ENCODE data around the gene MYH15.

MYH15 gene

DNA sequence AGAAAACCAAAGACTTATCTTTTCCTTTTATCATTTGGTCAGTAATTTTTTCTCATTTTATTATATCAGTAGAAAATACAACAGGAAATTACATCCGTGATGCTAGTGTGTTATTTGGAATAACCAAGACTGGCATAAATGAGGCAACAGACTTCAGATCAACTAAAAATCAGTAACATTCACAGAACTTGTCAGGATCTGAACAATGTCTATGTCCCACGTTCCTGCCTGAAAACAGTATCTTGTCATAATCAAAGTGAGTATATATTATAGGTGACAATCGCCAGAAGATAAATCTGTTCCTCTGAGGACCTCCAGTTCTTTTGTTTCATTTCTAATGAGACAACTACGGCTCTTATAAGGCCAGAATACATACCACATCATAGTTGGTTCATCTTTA, 41.8 kb downstream of the MYH15 start:
- no peak for DNase-seq

DNA sequence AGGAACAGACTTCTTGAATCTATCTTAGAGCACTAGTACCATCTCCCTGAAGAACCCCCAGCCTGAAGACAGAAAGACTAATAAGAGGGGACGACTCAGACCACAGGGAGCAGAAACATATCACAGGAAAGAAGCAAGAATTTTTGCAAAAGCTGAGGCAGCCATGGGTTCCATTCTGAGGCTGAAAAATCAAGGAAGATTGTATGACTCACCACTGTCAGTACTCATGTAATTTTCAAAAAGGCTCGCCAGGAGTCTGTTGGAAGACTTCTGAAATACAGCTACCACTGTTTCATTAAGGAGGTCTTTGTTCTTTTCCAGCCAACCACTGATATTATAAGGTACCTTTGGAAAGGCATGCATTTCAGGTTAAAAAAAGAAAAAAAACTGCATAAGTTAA, 47.5 kb downstream of the MYH15 start:
- DNase-seq = no peak

DNA sequence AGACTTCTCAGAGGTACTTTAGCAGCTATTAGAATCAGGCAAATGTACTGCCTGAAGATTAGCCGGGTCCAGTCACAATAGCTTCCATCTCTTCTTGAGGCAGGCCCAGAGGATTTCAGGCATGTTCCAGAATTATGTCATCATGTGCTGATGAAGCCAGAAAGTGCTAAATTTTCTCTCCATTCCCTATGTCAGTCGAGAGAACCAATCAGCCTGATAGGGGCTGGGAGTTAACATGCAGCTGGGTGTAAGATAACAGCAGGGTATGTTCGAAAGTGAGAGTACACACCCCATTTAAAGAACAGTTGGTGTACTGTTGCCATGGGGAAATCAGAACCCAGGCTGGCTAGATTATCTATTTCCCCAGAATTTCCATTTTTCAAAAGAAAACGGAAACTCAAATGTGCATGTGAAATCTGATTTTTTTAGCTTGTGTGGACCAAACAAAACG, 48.7 kb downstream of the MYH15 start:
- no peak for DNase-seq

DNA sequence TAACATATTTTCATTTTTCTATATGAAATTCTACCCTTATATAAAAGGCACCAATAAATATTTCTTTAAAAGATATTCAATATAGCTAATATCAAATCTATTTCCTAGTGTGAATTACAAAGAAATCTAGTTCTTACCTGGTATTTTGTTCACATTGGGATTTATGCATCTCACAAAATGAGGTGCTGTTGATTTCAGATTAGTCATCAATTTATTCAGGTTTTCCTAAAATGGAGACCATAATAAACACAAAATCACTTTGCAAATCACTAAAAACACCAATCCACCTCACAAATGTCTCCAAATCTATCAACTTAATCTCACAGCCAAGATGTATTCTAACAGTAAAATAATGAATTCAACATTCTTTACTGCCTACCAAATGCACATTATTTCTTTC, 51.2 kb downstream of the MYH15 start:
- DNase-seq = no peak

DNA sequence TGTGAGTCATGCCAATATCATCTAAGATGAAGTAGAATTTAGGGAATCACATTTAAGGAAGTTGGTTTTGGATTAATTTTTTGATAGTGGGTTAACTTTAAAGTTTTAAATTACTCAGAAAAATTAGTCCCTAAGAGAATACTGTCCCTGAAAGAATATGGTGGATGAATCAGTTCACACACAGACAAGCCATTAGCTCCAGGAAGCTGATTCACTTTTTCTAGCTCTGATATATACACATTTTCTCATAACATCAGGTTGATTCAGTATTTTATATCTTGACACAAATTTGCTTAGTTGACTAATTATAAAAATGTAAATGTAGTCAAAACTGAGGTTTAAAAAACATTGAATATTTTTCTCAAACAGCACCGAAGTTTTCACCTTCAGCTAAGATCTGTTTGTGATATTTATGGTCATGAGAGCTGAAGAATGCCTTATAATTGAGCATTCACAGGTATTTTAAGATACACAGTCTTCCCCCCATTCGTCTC, 55.1 kb downstream of the MYH15 start:
- no peak for DNase-seq

DNA sequence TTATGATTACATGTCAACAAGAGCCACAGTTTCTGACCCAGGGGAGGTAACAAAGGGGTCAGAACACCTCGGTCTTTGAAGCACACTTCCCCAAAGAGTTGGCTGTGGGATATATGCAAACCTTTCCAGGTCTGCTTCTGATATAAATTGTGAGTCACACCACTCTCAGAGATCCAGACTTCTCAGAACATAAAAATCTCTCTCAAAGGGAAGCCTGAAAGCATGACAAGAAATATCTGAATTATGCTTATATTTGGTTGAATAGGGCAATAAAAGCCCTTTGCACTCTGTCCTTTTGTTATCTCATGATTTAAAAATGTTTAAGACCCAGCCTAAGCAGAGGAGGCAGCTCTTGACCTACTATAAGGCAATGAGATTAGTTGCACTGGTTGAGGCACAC, 56.8 kb downstream of the MYH15 start:
- no peak for DNase-seq

DNA sequence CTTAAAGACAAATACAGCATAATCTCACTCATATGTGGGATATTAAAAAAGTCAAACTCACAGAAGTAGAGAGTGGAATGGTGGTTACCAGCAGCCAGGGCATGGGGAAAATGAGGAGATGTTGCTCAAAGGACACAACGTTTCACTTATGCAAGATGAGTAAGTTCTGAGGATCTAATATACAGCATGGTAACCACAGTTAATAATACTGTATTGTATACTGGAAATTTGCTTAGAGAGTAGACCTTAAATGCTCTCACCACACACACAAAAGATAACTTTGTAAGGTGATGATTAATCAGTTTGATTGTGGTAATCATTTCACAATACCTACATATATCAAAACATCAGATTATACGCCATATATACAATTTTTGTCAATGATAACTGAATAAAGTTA, 60.0 kb downstream of the MYH15 start:
- DNase-seq = no peak

DNA sequence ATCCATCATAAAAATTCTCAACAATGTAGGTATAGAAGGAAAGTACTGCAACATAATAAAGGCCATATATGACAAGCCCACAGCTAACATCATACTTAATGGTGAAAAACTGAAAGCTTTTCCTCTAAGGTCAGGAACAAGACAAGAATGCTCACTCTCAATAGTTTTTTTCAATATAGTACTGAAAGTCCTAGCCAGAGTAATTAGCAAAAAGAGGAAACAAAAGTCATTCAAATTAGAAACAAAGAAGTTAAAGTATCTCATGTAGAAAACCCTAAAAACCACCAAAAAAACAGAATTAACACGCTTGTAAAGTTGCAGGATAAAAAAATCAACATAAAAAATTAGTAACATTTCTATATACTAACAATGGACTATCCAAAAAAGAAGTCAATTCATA, 61.8 kb downstream of the MYH15 start:
- no peak for DNase-seq

DNA sequence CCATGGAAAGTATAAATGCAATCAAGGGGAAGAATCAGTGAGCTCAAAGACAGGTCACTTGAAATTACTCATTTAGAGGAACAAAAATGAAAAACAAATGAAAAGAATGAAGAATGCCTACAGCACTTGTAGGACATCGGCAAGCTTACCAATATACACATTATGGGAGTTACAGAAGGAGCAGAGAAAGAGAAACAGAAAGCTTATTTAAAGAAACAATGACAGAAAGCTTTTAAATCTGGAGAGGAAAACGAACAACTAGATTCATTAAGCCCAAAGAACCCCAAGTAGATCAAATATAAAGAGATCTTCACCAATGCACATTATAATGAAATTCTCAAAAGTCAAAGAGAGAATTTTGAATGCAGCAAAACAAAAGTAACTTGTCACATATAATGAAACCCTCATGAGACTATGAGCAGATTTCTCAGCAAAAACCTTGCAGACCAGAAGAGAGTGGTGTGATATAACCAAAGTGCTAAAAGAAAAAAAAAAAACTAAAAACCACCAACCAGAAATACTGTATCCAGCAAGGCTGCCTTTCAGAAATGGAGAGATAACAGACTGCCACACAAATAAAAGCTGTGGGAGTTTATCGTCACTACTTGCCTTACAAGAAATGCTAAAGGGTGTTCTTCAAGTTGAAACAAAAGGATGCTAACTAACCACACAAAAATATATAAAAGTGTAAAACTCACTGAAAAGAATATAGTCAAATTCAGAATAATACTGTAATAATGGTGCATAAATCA, 63.1 kb downstream of the MYH15 start:
- DNase-seq = no peak

DNA sequence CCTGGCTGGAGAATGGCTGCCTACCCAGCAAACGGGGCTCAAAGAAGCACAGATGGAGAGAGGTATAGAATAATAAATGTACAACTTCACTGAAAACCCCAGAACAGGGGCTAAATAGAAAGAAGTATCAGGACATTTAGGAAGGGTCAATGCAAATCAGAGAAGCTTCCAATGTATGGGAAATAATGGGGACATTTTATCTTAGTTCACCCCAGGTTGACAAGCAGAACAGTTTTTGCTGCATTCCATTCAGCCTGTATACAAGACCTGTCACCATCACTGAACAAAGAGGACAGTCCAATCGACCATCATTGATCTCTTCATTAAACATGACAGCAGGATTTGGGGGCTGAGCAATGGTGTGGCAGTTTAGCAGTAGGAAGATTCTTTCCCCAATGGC, 68.1 kb downstream of the MYH15 start:
- DNase-seq = no peak

DNA sequence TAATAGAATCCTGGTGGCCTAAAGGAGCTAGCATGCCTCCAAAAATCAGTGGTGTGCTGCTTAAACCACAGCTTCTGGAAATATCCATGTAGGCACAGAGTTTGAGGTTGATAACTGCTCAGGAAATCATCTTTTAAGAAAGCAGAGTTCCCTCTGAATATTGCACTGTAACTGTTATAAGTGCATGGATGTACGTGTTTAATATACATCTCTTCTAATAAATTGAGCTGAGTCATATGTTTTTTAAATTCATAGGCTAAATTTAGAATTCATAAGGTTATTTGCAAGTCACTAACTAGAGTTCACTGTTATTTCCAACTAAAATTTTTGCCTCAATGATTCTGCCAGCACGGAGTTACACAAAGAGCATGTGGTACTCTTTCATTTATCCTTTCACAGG, 68.9 kb downstream of the MYH15 start:
- no peak for DNase-seq

DNA sequence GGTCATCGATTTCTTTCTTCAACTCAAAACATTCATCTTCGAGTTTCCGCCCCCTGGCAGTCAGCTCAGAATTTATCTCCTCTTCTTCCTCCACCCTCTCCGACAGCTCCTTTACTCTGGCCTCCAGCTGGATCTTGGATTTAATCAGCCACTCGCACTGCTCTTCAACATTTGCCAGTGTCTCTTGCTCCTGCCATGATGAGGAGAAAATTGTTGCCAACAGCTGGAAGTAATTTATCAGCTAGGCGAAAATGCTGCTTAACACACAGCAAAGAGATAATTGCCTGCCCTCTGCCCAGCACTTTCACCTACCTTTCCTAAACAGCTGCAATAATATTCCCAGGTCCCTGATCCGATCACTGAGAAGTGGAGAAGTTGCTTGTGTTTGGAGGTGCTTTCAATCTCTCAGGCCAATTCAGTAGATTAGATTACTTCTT, 69.3 kb downstream of the MYH15 start:
- DNase-seq = no peak

DNA sequence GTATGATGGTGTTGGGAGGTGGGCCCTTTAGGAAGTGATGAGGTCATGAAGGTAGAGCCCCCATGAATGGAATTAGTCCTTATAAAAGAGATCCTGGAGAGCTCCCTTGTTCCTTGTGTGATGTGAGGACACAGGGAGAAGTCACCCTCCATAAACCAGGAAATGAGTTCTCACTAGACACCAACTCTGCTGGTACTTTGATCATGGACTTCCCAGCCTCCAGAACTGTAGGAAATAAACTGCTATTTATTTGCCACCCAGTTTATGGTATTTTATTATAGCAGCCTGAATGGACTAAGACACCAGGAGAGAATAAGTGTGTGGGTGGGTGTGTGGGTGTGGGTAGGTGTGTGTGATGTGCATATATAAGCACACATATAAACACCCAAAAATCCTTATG, 71.9 kb downstream of the MYH15 start:
- no peak for DNase-seq

DNA sequence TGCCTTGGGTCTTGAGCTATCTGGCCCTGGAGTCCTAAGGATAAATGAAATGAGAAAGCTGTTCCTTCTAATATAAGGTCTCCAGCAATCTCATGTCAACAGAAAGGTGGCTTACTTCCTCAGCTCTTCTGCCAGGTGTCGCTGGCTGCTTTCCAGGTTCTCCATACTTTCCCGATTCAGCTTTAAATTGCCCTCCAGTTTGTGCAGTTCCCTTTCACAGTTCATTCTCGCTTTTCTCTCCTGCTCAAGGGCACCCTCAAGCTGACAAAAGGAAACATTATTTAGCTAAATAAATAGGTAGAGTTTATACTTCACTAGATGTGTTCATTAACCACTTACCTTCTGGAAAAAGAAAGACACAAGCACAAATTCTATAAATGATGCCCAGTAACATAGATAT, 73.0 kb downstream of the MYH15 start:
- peak; percentile 25 for DNase-seq

DNA sequence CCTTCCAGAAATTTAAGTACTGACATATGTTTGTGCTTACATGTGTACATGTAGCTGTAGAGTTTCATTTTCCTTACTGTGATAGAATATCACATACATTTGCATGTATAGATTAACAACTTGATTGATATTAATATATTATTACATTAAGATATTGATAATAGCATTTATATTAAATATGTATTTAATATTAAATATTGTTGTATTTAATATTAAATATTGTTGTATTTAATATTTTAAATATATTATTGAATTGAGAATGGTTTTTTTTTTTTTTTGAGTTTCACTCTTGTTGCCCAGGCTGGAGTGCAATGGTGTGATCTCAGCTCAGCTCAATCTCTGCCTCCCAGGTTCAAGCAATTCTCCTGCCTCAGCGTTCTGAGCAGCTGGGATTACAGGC, 76.5 kb downstream of the MYH15 start:
- no peak for DNase-seq

DNA sequence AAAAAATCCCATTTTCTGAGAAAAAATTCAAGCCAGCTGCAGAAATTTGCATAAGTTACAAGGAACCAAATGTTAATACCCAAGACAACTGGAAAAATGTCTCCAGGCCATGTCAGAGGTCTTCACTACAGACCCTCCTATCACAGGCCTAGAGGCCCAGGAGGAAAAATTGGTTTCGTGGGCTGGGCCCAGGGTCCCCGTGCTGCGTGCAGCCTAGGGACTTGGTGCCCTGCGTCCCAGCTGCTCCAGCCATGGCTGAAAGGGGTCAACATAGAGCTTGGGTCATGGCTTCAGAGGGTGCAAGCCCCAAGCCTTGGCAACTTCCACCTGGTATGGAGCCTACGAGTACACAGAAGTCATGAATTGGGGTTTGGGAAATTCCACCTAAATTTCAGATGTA, 78.0 kb downstream of the MYH15 start:
- DNase-seq = no peak

DNA sequence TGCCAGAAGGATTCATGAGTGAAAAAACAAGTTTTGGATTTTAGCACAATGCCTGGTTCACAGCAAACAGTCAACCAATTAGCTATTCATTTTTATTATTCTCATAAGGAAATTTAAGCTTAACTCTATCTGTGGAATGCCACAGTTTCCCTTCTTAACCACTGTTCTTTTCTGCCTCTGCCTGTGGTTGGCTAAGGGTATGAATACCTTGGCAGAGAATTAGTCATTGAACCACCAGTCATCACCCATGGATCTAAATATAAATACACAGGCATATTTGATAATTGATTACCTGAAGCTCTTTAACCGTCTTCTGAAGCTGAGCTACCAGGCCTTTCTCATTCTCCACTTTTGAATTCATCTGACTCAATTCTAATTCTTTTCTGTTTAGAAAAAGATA, 79.9 kb downstream of the MYH15 start:
- DNase-seq = no peak

DNA sequence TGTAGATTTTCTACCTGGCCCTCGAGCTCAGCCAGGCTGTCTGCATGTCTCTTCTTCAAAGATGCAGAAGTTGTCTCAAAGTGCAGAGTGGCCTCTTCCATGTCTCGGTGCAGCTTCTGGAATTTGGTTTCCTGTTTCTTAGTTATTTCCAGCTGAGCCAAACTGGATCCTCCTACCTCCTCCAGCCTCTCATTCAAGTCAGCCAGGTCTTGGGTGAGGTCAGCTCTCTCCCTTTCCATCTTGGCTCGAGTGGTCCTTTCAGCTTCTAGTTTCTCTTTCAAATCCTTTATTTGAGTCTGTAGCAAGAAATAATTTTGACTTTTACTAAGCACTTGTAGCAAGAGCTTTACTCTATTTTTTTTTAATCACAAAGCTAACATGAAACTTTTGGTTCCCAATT, 81.8 kb downstream of the MYH15 start:
- no peak for DNase-seq

DNA sequence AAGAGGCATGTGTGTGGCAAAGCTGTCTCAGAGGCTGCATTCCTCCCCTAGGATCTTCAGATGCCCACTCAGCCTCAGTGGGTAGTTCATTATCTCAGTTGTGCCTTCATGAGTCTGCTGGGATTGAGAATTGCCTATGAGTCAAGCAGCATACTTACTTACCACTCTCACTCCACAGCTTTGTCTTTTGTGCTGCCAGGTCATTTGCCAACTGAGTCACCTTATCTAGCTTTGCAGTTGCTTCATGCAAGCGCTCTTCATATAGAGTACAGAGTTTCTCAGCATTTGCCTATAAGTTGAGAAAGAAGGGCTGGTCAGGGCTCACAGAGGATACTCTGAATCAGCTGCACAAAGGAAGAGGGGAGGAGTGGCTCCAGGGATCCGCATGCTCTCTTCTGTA, 89.5 kb downstream of the MYH15 start:
- no peak for DNase-seq

DNA sequence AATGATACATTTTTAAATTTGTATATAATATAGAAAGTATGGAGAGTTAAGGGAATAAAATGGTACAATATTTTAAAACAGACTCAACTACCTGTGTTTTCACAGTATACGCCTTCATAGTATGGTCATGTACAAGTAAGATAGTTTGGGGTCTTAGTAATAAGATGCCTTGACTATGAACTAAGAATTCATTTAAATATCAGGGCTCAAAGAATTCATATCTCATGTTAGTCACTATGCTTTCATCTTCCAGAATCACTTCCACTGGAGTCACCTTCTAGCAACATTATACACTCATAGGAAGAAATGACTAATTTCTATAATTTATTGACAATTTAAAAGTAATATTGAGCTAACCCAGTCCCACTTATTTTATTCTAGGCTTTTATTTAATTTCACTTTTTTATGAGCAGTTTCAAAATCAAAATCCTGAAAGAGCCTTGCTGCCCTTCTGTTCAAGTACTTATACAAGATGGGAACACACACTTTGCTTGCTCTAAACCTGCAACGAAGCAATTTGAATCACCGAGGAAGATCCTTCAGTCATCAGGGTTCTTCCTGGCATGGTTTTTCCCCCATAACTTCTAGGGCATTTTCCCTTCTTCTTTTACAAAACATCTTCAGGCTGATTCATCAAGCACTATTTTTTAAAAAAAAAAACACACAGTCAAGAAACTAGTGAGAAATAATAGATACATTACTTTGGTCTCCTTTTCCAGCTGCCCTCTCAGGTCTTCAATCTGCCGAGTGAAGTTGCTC, 94.1 kb downstream of the MYH15 start:
- no peak for DNase-seq

DNA sequence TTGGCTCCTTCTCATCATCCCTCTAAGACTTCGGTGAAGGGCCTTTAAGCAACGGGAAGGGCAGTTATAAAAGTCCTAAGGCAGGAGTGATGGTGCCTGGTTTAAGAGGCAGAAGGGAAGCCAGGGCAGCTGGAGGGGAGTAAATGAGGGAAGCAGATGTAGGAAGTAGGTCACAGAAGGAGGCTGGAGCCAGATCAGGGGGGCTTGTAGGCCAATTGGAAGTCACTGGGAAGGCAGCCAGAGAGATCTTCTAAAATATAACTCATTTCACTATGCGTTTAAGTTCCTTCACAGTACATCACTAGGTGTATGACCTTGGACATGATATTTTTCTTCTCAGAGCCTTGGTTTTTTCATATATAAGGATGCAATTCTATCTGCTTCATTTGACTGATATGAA, 94.7 kb downstream of the MYH15 start:
- DNase-seq = no peak

DNA sequence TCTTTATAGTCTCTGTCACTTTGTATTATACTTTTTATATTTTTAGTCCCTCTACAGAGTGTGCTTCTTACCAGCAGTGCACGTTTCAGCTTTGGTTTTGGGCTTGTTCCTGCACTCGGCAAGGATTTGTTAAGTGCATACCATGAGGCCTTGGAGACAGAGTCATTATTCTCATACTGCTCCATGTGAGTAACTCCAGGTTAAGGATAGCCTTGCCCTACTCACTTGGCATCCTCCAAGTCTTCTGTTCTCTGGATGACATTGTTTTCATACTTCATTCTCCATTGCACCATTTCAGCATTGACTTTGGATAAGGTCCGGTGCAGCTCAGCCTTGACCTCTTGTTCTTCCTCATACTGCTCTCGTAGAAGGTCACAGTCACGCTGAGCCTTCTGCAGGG, 96.4 kb downstream of the MYH15 start:
- no peak for DNase-seq

DNA sequence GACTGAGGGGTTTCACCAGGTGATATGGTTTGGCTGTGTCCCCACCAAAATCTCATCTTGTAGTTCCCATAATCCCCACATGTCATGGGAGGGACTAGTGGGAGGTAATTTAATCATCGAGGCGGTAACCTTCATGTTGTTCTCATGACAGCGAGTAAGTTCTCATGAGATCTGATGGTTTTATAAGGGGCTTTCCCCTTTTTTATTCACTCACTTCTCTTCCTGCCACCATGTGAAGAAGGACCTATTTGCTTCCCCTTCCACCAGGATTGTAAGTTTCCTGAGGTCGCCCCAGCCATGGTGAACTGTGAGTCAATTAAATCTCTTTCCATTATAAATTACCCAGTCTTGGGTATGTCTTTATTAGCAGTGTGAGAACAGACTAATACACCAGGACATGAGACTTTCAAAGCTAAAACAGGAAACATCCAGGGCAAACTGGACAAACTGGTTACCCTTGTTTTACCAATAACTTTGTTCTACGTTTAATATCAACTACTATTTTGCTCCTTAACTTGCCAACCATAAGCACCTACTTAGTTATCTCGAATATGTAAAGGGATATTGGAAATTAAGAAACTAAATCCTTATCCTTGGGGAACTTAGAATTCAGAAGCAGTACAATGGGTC, 98.2 kb downstream of the MYH15 start:
- no peak for DNase-seq

DNA sequence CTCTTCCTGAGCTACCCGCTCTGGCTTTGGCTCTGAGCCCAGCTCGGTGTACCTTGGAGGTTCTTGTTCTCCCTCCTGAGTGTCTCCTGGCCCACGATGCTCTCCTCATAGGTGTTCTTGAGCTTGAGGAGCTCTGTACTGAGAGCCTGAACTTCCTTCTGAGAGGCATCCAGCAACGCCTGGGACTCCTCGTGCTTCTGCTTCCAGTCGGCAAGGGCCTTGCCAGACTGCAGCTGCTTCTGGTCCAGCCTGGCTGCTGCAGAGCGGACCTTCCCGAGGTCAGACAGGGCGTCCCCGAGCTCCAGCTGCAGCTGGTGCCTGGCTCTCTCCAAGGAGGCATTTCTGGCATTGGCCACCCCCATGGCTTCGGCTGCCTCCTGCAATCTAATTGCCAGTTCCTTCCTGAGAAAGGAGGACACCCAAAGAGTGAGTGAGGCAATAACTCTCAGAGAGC, 99.8 kb downstream of the MYH15 start:
- no peak for DNase-seq
